Glutamatergic neuron (in vitro differentiated cells): ENCODE measurements around the gene STXBP6. TPM values are rescaled to one million over a fixed set of nuclear protein-coding genes. Genes with fewer than 3 reads are reported as not detected.

Experiments used
- DNase-seq: peaks from one replicate; pipeline ENCODE4 v3.0.0; 2022
- H3K27ac Mint-ChIP-seq: one replicate; pipeline ENCODE4 v1.8.0; 2020; ENCODE audit warnings: mild to moderate bottlenecking, mixed read lengths, inconsistent platforms; ENCODE audit not compliant: unreplicated experiment
- H3K27me3 Mint-ChIP-seq: one replicate; pipeline ENCODE4 v1.8.0; 2020; ENCODE audit warnings: mild to moderate bottlenecking, moderate library complexity, mixed read lengths, inconsistent platforms; ENCODE audit not compliant: unreplicated experiment
- H3K36me3 Mint-ChIP-seq: one replicate; pipeline ENCODE4 v1.8.0; 2020; ENCODE audit warnings: mild to moderate bottlenecking, mixed read lengths, inconsistent platforms; ENCODE audit not compliant: unreplicated experiment
- H3K4me1 Mint-ChIP-seq: one replicate; pipeline ENCODE4 v1.8.0; 2020; ENCODE audit warnings: mild to moderate bottlenecking, low read depth, mixed read lengths, inconsistent platforms; ENCODE audit not compliant: unreplicated experiment
- H3K4me3 Mint-ChIP-seq: one replicate; pipeline ENCODE4 v1.8.0; 2020; ENCODE audit warnings: mild to moderate bottlenecking, mixed read lengths, inconsistent platforms; ENCODE audit not compliant: unreplicated experiment
- H3K9me3 Mint-ChIP-seq: one replicate; pipeline ENCODE4 v1.8.0; 2020; ENCODE audit warnings: mild to moderate bottlenecking, moderate library complexity, mixed read lengths, inconsistent platforms; ENCODE audit not compliant: unreplicated experiment
- total RNA-seq: library from RNA; stranded (reverse); fragmentation: NEBNext Ultra II Directional; extraction: Animal tissue kit (Norgen Biotek cat#: 25700); gene quantifications from one replicate; pipeline ENCODE4 v1.2.1, GENCODE V29; 2021; ENCODE audit not compliant: unreplicated experiment
- TF ChIP-seq, protein P1 (sequence below): fragments of 200-600 bp; sonication (generic); IDR thresholded peaks from one replicate; pipeline ENCODE4 v1.5.0; 2021; ENCODE audit not compliant: partially characterized antibody, unreplicated experiment

Gene STXBP6
- total RNA-seq, 1 donor from 2014 or later: 0.49 TPM

DNA sequence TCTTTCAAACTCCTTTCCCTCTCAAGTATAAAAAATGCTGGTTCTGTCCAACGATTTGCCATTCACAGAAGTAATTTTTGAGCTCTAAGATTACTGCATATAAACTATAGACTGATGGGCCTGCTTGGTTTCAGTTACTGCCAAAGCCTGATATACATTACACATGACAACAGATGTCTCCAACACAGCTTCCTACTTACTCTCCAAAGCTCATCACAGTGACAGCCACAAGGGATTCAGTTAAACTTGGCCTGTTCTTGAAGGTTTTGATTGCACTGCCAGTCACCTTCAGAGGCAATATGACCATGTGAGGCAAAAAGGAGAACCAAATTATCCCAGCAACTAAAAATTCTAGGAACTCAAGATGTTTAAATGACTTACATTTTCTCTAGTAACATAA is 30.1 kb downstream of the STXBP6 start:
- Mint-ChIP-seq H3K9me3 (no peaks in the 10 kb centered on the region), H3K36me3 (no peaks in the 10 kb centered on the region), H3K27ac (no peak overlapping the region), H3K27me3 (no peaks in the 10 kb centered on the region), H3K4me1 (no peaks in the 10 kb centered on the region), H3K4me3 (no peak overlapping the region)
- TF ChIP-seq, protein P1, sequence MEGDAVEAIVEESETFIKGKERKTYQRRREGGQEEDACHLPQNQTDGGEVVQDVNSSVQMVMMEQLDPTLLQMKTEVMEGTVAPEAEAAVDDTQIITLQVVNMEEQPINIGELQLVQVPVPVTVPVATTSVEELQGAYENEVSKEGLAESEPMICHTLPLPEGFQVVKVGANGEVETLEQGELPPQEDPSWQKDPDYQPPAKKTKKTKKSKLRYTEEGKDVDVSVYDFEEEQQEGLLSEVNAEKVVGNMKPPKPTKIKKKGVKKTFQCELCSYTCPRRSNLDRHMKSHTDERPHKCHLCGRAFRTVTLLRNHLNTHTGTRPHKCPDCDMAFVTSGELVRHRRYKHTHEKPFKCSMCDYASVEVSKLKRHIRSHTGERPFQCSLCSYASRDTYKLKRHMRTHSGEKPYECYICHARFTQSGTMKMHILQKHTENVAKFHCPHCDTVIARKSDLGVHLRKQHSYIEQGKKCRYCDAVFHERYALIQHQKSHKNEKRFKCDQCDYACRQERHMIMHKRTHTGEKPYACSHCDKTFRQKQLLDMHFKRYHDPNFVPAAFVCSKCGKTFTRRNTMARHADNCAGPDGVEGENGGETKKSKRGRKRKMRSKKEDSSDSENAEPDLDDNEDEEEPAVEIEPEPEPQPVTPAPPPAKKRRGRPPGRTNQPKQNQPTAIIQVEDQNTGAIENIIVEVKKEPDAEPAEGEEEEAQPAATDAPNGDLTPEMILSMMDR: no peak
- no peak for DNase-seq

DNA sequence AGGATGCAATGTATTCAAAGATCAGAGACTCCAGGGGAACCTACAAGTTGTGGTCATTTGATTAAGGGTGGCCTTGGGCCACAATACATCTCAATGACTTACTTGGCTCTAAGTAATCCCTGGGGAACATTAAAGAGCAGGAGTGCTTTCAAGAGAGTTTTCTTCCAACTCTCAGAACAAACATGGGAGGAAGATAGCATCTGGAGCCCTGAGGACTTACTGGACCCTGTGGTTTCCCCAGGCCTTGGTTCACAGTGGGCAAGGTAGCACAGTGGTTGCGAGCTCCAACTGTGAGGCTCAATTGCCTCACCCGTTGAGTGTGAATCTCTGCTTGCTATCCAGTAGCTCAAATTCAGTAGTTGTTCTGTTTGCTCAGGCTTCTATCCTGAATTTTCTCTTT is 32.4 kb downstream of the STXBP6 start:
- no peaks in the 10 kb centered on the region for H3K36me3 Mint-ChIP-seq
- H3K9me3 Mint-ChIP-seq: no peaks in the 10 kb centered on the region
- no peak overlapping the region for H3K27ac Mint-ChIP-seq
- no peaks in the 10 kb centered on the region for H3K4me1 Mint-ChIP-seq
- no peak overlapping the region for H3K4me3 Mint-ChIP-seq
- TF ChIP-seq, protein P1: no peak
- no peak for DNase-seq
- H3K27me3 Mint-ChIP-seq: no peaks in the 10 kb centered on the region

DNA sequence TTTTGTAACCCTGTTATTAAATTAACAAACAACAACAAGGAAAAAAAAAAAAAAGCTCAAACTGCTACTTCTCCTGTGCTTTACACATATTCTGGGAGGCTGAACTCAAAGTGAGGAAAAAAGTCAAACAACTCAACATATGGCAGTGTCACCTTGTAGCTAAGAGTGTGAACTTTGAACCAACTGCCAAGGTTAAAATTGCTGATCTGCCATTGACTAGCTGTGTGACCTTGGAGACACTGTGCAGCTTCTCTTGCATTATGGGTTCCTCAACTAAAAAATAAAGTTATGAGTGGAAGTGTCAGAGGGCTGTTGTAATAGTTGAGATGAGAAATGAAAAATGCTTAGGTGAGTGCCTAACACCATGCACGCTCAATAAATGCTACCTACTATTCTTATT is 34.2 kb downstream of the STXBP6 start:
- DNase-seq: no peak
- no peak overlapping the region for H3K4me3 Mint-ChIP-seq
- no peaks in the 10 kb centered on the region for H3K36me3 Mint-ChIP-seq
- TF ChIP-seq, protein P1: no peak
- no peaks in the 10 kb centered on the region for H3K27me3 Mint-ChIP-seq
- no peak overlapping the region for H3K27ac Mint-ChIP-seq
- H3K4me1 Mint-ChIP-seq: no peaks in the 10 kb centered on the region
- H3K9me3 Mint-ChIP-seq: no peaks in the 10 kb centered on the region

DNA sequence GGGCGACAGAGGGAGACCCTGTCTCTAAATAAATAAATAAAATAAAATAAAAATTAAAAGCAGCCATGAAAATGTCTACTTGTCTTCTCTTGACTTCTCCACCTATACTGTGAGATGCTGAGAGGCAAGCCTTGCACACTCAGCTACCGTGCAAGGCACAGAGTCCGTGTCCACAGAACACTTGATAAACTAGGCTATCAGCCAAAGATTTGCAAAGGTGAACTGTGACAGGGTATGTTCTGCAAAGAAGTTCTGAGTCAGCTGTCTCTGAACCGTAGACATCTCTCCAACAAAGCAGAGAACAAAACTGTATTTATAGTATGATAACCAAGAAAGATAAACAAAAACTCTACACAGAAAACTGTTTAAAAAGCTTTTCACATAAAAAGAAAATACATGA is 35.5 kb downstream of the STXBP6 start:
- Mint-ChIP-seq H3K27ac (no peak overlapping the region), H3K4me3 (no peak overlapping the region), H3K9me3 (no peaks in the 10 kb centered on the region), H3K27me3 (no peaks in the 10 kb centered on the region), H3K36me3 (no peaks in the 10 kb centered on the region), H3K4me1 (no peaks in the 10 kb centered on the region)
- DNase-seq: no peak
- TF ChIP-seq, protein P1: no peak

DNA sequence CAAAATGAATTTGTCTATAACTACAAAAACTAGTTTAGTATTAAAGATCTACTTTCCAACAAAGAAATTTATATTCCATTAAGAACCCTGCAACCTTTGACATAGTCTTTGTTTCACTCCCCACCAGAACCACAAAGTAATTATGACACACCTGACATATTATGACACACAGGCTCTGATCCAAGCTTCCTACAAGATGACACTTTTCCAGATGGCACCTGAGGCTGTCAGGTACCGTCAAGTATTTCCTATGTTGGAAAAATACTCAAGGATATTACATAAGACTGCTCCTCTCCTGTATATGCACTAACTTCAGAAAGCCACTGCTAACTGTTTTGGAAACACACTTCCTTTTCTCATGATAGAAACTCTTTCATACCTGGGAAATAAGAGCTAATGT is 38.9 kb downstream of the STXBP6 start:
- TF ChIP-seq, protein P1: no peak
- no peak for DNase-seq
- H3K36me3 Mint-ChIP-seq: no peaks in the 10 kb centered on the region

More for the DNA sequence above, 38.9 kb downstream of the STXBP6 start:
- Mint-ChIP-seq H3K9me3 (no peaks in the 10 kb centered on the region), H3K27ac (no peak overlapping the region), H3K4me3 (no peak overlapping the region), H3K27me3 (no peaks in the 10 kb centered on the region), H3K4me1 (no peaks in the 10 kb centered on the region)
